Activated CD8-positive, alpha-beta memory T cell treated with anti-CD3 and anti-CD28 coated beads for 36 hours (primary cell): Measurements from ENCODE around the gene WDR81. TPM values are rescaled to one million over a fixed set of nuclear protein-coding genes. Genes with fewer than 3 reads are reported as not detected.
"Not testable (repeated sequence)": the region's sequence is repeated elsewhere in the genome, so short reads cannot be mapped to it uniquely, and the experiment has no call there.

Source experiments
- CTCF ChIA-PET: fragments of 350-600 bp; sonication (Branson Sonifier 250); formaldehyde crosslinking; loops from one replicate; lab custom pipeline; 2021; ENCODE audit warnings: antibody characterized with exemption; lab: Charles Lee
- POLR2A ChIA-PET: fragments of 350-600 bp; sonication (Branson Sonifier 250); formaldehyde crosslinking; loops from one replicate; lab custom pipeline; 2021; ENCODE audit warnings: antibody characterized with exemption; lab: Charles Lee
- total RNA-seq, 2 experiments: library from RNA; stranded (reverse); gene quantifications; one replicate each; pipeline ENCODE4 v1.2.3, GENCODE V29; 2021

Gene WDR81
- total RNA-seq, result 10 to 100 TPM; 21.2 to 22.3 TPM

DNA sequence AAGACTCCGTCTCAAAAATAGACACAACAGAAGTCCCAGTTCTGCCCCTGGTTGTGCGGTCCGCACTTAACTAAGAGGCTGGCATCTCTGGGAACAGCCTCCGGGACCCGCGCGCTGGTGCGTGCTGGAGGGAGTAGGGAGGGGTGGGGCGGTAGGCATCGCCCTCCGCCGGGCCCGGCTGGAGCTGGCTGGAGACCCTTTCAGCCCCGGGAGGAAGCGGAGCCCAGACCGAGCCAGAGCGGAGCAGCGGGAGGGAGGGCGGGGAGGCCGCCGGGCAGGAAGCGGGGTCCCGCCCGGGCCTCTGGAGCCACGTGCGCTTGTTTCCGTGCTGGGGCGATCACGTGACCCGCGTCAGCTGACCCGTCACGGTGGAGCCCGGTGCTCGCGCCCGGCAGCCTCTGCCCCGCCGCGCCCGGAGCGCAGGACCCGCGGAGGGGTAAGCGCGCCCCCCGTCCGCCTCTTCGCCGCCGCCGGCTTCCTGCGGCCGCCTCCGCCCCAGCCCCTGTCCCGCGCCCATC is at the start of gene WDR81:
Gene WDR81, plus strand, starts transcription at position 354 of the 518 bp plus-strand sequence. CDS start 256 bp downstream, outside the sequence.
- POLR2A ChIA-PET, result interaction anchor here (2.1 kb wide), 1 partner anchor 8 kb away, joined by 6 read pairs; no protein-coding TSS in a partner anchor
- CTCF ChIA-PET, result interaction anchor here (1.3 to 1.5 kb wide), 2 partner anchors 7 to 75 kb away, joined by 3 read pairs; partner anchors contain the start of gene RILP

DNA sequence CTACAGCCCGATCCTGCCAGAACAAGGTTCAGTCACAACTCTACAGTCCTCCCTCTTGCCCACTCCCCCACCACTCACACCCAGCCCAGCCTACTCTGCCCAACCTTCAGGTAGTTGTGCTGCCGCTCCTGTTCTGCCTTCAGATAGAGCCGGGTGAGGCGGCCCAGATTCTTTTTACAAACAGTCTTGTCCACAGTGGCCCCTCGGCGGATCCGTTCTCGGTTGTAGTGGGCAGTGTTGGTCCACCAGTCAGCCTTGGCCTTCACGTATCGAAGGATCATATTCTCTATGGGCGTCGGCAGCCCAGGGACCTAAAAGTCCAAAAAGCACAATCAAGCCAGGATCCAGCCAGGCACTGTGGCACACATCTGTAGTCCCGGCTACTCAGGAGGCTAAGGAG is 48.1 kb upstream of the WDR81 start:
- ChIA-PET CTCF (no interaction called here), POLR2A (no interaction called here)

DNA sequence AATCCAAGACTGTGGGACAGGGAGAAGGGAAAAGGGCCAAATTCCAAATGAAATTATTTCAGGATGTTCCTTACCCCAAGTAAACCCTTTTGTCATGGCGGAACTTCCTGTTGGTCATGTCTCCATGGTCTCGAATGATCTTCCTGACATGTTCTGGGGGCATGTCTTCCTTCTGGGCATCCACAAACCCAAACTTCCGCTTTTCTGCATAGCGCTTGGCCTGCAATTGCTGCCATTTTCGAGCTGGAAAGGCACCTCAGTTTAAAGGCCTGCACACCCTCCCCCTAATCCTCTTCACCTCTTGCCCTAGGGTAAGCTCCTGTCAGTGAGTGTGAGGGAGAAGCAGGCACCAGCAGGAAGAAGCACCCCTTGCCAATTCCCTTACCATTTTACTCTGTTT is 41.0 kb upstream of the WDR81 start:
- CTCF ChIA-PET, result interaction anchor here (0.7 to 1.6 kb wide), 5 partner anchors 15 to 254 kb away, joined by 4 to 8 read pairs (median 5); partner anchors contain the start of gene RILP
- POLR2A ChIA-PET, result interaction anchor here (0.7 kb wide), 2 partner anchors 107 to 478 kb away, joined by 5 to 6 read pairs; no protein-coding TSS in a partner anchor

- POLR2A ChIA-PET, result interaction anchor here (0.6 to 0.7 kb wide), 3 partner anchors 108 to 655 kb away, joined by 4 to 8 read pairs (median 6); no protein-coding TSS in a partner anchor
Observed at GRCh38 chr17:1684378-1685189, 39.9 kb upstream of the WDR81 start, which contains the start of gene PRPF8. PRPF8 (minus strand) TSS chr17:1684867; CDS start chr17:1684571, 296 bp downstream.

GRCh38 chr17:1686086-1686485 is 38.4 kb upstream of the WDR81 start:
- CTCF ChIA-PET, result interaction anchor here (0.6 kb wide), 1 partner anchor 423 kb away, joined by 3 read pairs; no protein-coding TSS in a partner anchor
- POLR2A ChIA-PET, result no interaction called here

More at GRCh38 chr17:1684378-1685189, 39.9 kb upstream of the WDR81 start, which contains the start of gene PRPF8:
- CTCF ChIA-PET, result interaction anchor here (0.6 to 1.6 kb wide), 3 partner anchors 16 to 172 kb away, joined by 3 to 8 read pairs (median 4); partner anchors contain the start of gene RILP

DNA sequence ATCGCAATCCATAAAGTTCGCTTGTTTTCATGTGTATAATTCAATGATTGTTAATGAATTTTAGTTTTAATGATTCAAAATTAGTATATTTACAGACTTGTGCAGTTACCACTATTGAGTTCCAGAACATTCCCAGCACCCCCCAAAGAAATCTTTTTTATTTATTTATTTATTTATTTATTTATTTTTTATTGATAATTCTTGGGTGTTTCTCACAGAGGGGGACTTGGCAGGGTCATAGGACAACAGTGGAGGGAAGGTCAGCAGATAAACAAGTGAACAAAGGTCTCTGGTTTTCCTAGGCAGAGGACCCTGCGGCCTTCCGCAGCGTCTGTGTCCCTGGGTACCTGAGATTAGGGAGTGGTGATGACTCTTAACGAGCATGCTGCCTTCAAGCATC is 36.1 kb upstream of the WDR81 start:
- POLR2A ChIA-PET, CTCF ChIA-PET: not testable (repeated sequence)

- ChIA-PET CTCF (interaction anchor here (0.6 to 0.7 kb wide), 3 partner anchors 14 to 691 kb away, joined by 4 to 5 read pairs (median 5); no protein-coding TSS in a partner anchor), POLR2A (no interaction called here)
Observed at GRCh38 chr17:1690544-1691221, 33.8 kb upstream of the WDR81 start.

DNA sequence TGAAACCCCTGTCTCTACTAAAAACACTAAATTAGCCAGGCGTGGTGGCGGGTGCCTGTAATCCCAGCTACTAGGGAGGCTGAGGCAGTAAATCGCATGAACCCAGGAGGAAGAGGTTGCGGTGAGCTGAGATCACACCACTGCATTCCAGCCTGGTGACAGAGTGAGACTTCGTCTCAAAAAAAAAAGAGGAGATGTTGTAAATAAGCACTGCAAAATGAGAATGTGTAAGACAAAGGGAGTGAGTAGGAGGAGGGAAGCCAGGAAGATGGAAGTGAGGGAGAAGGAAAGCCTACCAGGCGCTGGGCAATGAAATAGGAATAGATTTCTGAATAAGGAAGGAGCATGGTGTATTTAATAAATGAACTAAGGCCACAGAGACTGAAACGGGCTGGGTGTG is 31.2 kb upstream of the WDR81 start:
- ChIA-PET POLR2A (no interaction called here), CTCF (no interaction called here)

DNA sequence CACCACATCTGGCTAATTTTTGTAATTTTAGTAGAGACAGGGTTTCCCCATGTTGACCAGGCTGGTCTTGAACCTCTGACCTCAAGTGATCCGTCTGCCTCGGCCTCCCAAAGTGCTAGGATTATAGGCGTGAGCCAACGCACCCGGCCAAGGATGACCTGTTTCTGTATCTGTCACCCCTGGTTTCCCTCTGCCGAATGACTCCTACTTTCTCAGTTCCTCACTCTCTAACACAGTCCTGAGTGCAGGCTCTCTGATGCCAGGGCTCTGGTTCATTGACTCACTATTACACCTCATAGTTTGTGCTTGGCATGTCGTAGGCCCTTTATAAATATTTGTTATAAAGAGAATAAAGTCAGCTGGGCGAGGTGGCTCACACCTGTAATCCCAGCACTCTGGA is 29.1 kb upstream of the WDR81 start:
- CTCF ChIA-PET, result no interaction called here
- POLR2A ChIA-PET, result no interaction called here

GRCh38 chr17:1697681-1698080 is 26.8 kb upstream of the WDR81 start:
- ChIA-PET CTCF (no interaction called here), POLR2A (no interaction called here)

DNA sequence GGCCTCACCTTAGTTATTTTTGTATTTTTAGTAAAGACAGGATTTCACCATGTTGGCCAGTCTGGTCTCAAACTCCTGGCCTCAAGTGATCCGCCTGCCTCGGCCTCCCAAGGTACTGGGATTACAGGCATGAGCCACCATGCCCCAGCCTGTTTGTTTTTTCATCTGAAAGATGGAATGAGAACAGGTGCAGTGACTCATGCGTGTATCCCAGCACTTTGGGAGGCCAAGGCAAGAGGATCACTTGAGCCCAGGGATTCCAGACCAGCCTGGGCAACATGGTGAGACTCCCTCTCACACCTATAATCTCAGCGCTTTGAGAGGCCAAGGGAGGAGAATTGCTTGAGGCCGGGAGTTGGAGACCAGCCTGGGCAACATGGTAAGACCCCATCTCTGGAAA is 24.6 kb upstream of the WDR81 start:
- POLR2A ChIA-PET, result not testable (repeated sequence)
- CTCF ChIA-PET, result interaction anchor here (0.7 kb wide), 1 partner anchor 166 kb away, joined by 3 read pairs; no protein-coding TSS in a partner anchor

- POLR2A ChIA-PET, result no interaction called here
- CTCF ChIA-PET, result no interaction called here
Observed at GRCh38 chr17:1703063-1703462, 21.4 kb upstream of the WDR81 start.

DNA sequence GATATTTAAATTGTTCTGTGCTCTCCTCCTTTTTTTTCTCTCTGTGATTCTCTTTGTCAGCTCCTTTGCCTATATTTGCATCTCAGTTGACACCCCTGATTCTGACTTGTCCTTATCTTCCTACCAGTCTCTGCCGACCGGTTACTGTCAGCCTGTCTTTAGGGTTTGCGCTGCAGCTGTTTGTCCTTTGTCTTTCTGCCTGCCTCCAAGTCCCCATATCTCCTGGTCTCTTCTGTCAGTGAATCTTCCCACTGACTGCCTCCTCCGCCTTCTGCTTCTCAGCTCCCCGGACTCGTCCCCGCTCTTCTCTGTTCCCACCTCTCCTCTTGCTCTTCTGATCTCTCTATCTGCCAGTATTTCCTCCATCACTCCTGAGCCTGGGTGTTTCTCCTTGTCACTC is 19.5 kb upstream of the WDR81 start:
- CTCF ChIA-PET, result no interaction called here
- POLR2A ChIA-PET, result no interaction called here

GRCh38 chr17:1707107-1707506 is 17.4 kb upstream of the WDR81 start:
- CTCF ChIA-PET, result interaction anchor here (0.6 kb wide), 1 partner anchor 50 kb away, joined by 3 read pairs; no protein-coding TSS in a partner anchor
- POLR2A ChIA-PET, result no interaction called here

GRCh38 chr17:1708791-1709346 is 15.6 kb upstream of the WDR81 start:
- CTCF ChIA-PET, POLR2A ChIA-PET: not testable (repeated sequence)

GRCh38 chr17:1709403-1709951 is 15.0 kb upstream of the WDR81 start:
- ChIA-PET POLR2A (no interaction called here), CTCF (no interaction called here)

- CTCF ChIA-PET, result no interaction called here
Observed at GRCh38 chr17:1709971-1710806, 14.3 kb upstream of the WDR81 start, which contains the start of gene TLCD2. TLCD2 (minus strand) TSS chr17:1710377; CDS start chr17:1710242, 135 bp downstream.

More at GRCh38 chr17:1709971-1710806, 14.3 kb upstream of the WDR81 start, which contains the start of gene TLCD2:
- POLR2A ChIA-PET, result no interaction called here
